Aorta (tissue), 5 donors: ENCODE data around the gene CD48. TPM values are rescaled to one million over a fixed set of nuclear protein-coding genes. Genes with fewer than 3 reads are reported as not detected.

Source experiments
- ATAC-seq: fragments of 200-7000 bp; cut with Tn5 transposase; one replicate; pipeline ENCODE4 v1.9.1; 2022; ENCODE audit warnings: moderate library complexity; ENCODE audit not compliant: low FRiP score
- DNase-seq, 2 donors: peaks; one replicate each; pipeline ENCODE4 v3.0.0-alpha.2; 2020
- H3K27ac ChIP-seq, 2 donors: one replicate each; pipeline ENCODE4 v1.5.1; 2013; ENCODE audit warnings: low read length in 2 of 2, mild to moderate bottlenecking in 2 of 2, moderate library complexity in 2 of 2, control low read depth in 1 of 2, inconsistent platforms in 1 of 2, low read depth in 1 of 2
- H3K27me3 ChIP-seq, 2 donors: one replicate each; pipeline ENCODE4 v1.6.1; 2013; ENCODE audit warnings: control low read depth in 1 of 2, low read length in 1 of 2, mild to moderate bottlenecking in 1 of 2, moderate library complexity in 1 of 2; ENCODE audit not compliant: insufficient read depth in 2 of 2, control insufficient read depth in 1 of 2
- H3K36me3 ChIP-seq, 2 donors: one replicate each; pipeline ENCODE4 v1.6.1; 2013; ENCODE audit warnings: control low read depth in 1 of 2, low read length in 1 of 2, mild to moderate bottlenecking in 1 of 2; ENCODE audit not compliant: insufficient read depth in 2 of 2, control insufficient read depth in 1 of 2
- H3K4me1 ChIP-seq, 2 donors: one replicate each; pipeline ENCODE4 v1.6.1; 2013; ENCODE audit warnings: low read length in 2 of 2, control low read depth in 1 of 2, mild to moderate bottlenecking in 1 of 2, moderate library complexity in 1 of 2; ENCODE audit not compliant: insufficient read depth in 2 of 2, control insufficient read depth in 1 of 2
- H3K4me3 ChIP-seq, 2 donors: one replicate each; pipeline ENCODE4 v1.5.1; 2013; ENCODE audit warnings: low read length in 2 of 2, control low read depth in 1 of 2, mild to moderate bottlenecking in 1 of 2
- H3K9me3 ChIP-seq: one replicate; pipeline ENCODE4 v1.6.1; 2013; ENCODE audit warnings: mild to moderate bottlenecking, low read length; ENCODE audit not compliant: control insufficient read depth
- WGBS, 2 donors: extraction: QIAGEN DNeasy Blood & Tissue Kit; methylation state at CpG; one replicate each; pipeline ENCODE4 v1.1.7; 2013; 5-methylcytosine and 5-hydroxymethylcytosine counted together
- intact Hi-C, 2 donors: fragments of 100-400 bp; cut with DNase I; formaldehyde crosslinking; loops; one replicate each; pipeline versions ENCODE4 v1.14.2 to v1.15.0; 2022
- long read RNA-seq, 2 donors: library from polyadenylated mRNA; unstranded; transcript quantifications; one replicate each; pipeline ENCODE4 v2.0.0, GENCODE V29; 2020 to 2021
- polyA plus RNA-seq, 2 donors: library from polyadenylated mRNA; stranded (reverse); fragments of 200-250 nt; gene quantifications; one replicate each; pipeline ENCODE4 v1.2.3, GENCODE V29; 2013
- total RNA-seq, 2 donors: library from RNA; stranded (reverse); fragmentation: NEBNext Ultra II Directional; extraction: Animal tissue kit (Norgen Biotek cat#: 25700); gene quantifications; one replicate each; pipeline ENCODE4 v1.2.1, GENCODE V29; 2021
- donor health status: healthy with polysubstance abuse.
- donor health status: Bipolar disorder and iron deficiency.
- donor health status: DM: no; HTN: no; CAD: no.
- donor health status: DM: no; HTN: no; CAD: no.
- donor health status: DM: yes; HTN: yes; CAD: no.

The CD48 gene
- total RNA-seq (1 to 10 TPM; 3.6 to 6.8 TPM), polyA plus RNA-seq (10 to 100 TPM in 1 of 2 donors, 1 to 10 TPM in 1; 1.7 to 11.3 TPM)
- long read RNA-seq, donor 1, partial matches to known transcripts, result 0 of 2 reads
- long read RNA-seq, donor 1, other reads (novel, unspliced or antisense), result 1 of 2 reads
- long read RNA-seq, donor 2, partial matches to known transcripts, result 0 of 2 reads
- long read RNA-seq, donor 2, other reads (novel, unspliced or antisense), result 0 of 2 reads

- 47 to 51% methylated on average over 9 of the region's 9 CpGs for WGBS, 2 donors
- Histone ChIP-seq H3K4me3 (no peak within 1 kb of the TSS), H3K9me3 (no peaks in the 10 kb centered on the region), H3K4me1 (no peaks in the 10 kb centered on the region), H3K36me3 (no peaks in the 10 kb centered on the region), H3K27ac (no peak within 1 kb of the TSS), H3K27me3 (peaks cover 0 to 2% of the 10 kb centered on the region in 2 donors)
- intact Hi-C loops, result no loop called here
- ATAC-seq (no peak), DNase-seq (no peak)
These were observed at the start of gene CD48 for GRCh38 chr1:160711602-160712311. CD48 (minus strand) TSS chr1:160711822; CDS start chr1:160711763, 59 bp downstream.

- ATAC-seq, result no peak
- H3K27me3 ChIP-seq, result no peaks in the 10 kb centered on the region
- intact Hi-C loops, result no loop called here
- 88 to 92% methylated on average over 4 of the region's 4 CpGs for WGBS, 2 donors
- H3K36me3 ChIP-seq, result no peaks in the 10 kb centered on the region
- no peak for DNase-seq
- H3K4me1 ChIP-seq, result no peaks in the 10 kb centered on the region
- no peak overlapping the region for H3K4me3 ChIP-seq
- no peaks in the 10 kb centered on the region for H3K9me3 ChIP-seq
- H3K27ac ChIP-seq, result no peak overlapping the region
These were observed 49.4 kb upstream of the CD48 start for GRCh38 chr1:160761046-160761445.

GRCh38 chr1:160759740-160760139 is 48.1 kb upstream of the CD48 start:
- DNase-seq, result no peak
- intact Hi-C loops, result no loop called here

GRCh38 chr1:160758521-160758920 is 46.9 kb upstream of the CD48 start:
- 96 to 100% methylated on average over 2 of the region's 2 CpGs for WGBS, 2 donors
- intact Hi-C loops, result no loop called here
- H3K4me3 ChIP-seq, result no peak overlapping the region
- no peak overlapping the region for H3K27ac ChIP-seq
- no peaks in the 10 kb centered on the region for H3K9me3 ChIP-seq
- no peaks in the 10 kb centered on the region for H3K27me3 ChIP-seq
- H3K4me1 ChIP-seq, result no peaks in the 10 kb centered on the region
- H3K36me3 ChIP-seq, result no peaks in the 10 kb centered on the region
- ATAC-seq (no peak), DNase-seq (no peak)

More at GRCh38 chr1:160759740-160760139, 48.1 kb upstream of the CD48 start:
- Histone ChIP-seq H3K27ac (no peak overlapping the region), H3K36me3 (no peaks in the 10 kb centered on the region), H3K9me3 (no peaks in the 10 kb centered on the region), H3K4me1 (no peaks in the 10 kb centered on the region), H3K4me3 (no peak overlapping the region), H3K27me3 (no peaks in the 10 kb centered on the region)
- no peak for ATAC-seq

GRCh38 chr1:160756849-160757201 is 45.2 kb upstream of the CD48 start:
- DNase-seq (no peak), ATAC-seq (no peak)
- Histone ChIP-seq H3K27me3 (no peaks in the 10 kb centered on the region), H3K9me3 (no peaks in the 10 kb centered on the region), H3K4me1 (no peaks in the 10 kb centered on the region), H3K36me3 (no peaks in the 10 kb centered on the region), H3K4me3 (no peak overlapping the region), H3K27ac (no peak overlapping the region)
- WGBS, 2 donors, result 93 to 95% methylated on average over 2 of the region's 2 CpGs
- intact Hi-C loops, result no loop called here

- H3K4me3 ChIP-seq, result no peak overlapping the region
- H3K27ac ChIP-seq, result no peak overlapping the region
- no peak for ATAC-seq
- H3K9me3 ChIP-seq, result no peaks in the 10 kb centered on the region
- no peaks in the 10 kb centered on the region for H3K36me3 ChIP-seq
- 70% methylated on average over 5 of the region's 5 CpGs for WGBS, 2 donors
- H3K27me3 ChIP-seq, result no peaks in the 10 kb centered on the region
- intact Hi-C loops, result no loop called here
- DNase-seq, result no peak
- H3K4me1 ChIP-seq, result no peaks in the 10 kb centered on the region
These were observed 44.6 kb upstream of the CD48 start for GRCh38 chr1:160755911-160756848.

- Histone ChIP-seq H3K4me3 (no peak overlapping the region), H3K4me1 (no peaks in the 10 kb centered on the region), H3K27me3 (no peaks in the 10 kb centered on the region), H3K27ac (no peak overlapping the region), H3K36me3 (no peaks in the 10 kb centered on the region), H3K9me3 (no peaks in the 10 kb centered on the region)
- intact Hi-C loops, result no loop called here
- ATAC-seq, result no peak
- DNase-seq, result no peak
- 86 to 89% methylated on average over 2 of the region's 2 CpGs for WGBS, 2 donors
These were observed 43.8 kb upstream of the CD48 start for GRCh38 chr1:160755461-160755860.

- no peaks in the 10 kb centered on the region for H3K4me1 ChIP-seq
- no peak overlapping the region for H3K4me3 ChIP-seq
- H3K27me3 ChIP-seq, result no peaks in the 10 kb centered on the region
- H3K9me3 ChIP-seq, result no peaks in the 10 kb centered on the region
- intact Hi-C loops, result no loop called here
- no peak overlapping the region for H3K27ac ChIP-seq
- no peaks in the 10 kb centered on the region for H3K36me3 ChIP-seq
- DNase-seq (no peak), ATAC-seq (no peak)
These were observed 42.0 kb upstream of the CD48 start for GRCh38 chr1:160753594-160753993.
